Neural cell (in vitro differentiated cells): ENCODE measurements around the gene FHL3. TPM values are rescaled to one million over a fixed set of nuclear protein-coding genes. Genes with fewer than 3 reads are reported as not detected.

Experiments
- H2AFZ ChIP-seq: fragments of 200-600, 300-800 bp; sonication (generic), shearing (Covaris generic); 2 replicates; pipeline ENCODE4 v1.6.0; 2014; ENCODE audit warnings: low read depth, mild to moderate bottlenecking, antibody characterized with exemption, low read length, moderate library complexity
- H3F3A ChIP-seq: fragments of 200-600 bp; shearing (Covaris generic); 2 replicates; pipeline ENCODE4 v1.6.1; 2016; ENCODE audit warnings: mild to moderate bottlenecking, moderate library complexity, mixed read lengths, antibody characterized with exemption, low read length; ENCODE audit not compliant: insufficient read depth, poor library complexity, severe bottlenecking
- H3K27ac ChIP-seq: fragments of 200-600, 300-800 bp; sonication (generic), shearing (Covaris generic); 2 replicates; pipeline ENCODE4 v1.5.1; 2014; ENCODE audit warnings: mild to moderate bottlenecking, low read length, moderate library complexity
- H3K27me3 ChIP-seq: fragments of 300-800, 200-600 bp; sonication (generic), shearing (Covaris generic); 2 replicates; pipeline ENCODE4 v1.6.0; 2014; ENCODE audit warnings: mild to moderate bottlenecking, low read depth, low read length, moderate library complexity; ENCODE audit not compliant: insufficient read depth
- H3K36me3 ChIP-seq: fragments of 300-800, 200-600 bp; sonication (generic), shearing (Covaris generic); 2 replicates; pipeline ENCODE4 v1.5.1; 2014; ENCODE audit warnings: mild to moderate bottlenecking, antibody characterized with exemption, low read length, moderate library complexity; ENCODE audit not compliant: insufficient read depth
- H3K4me2 ChIP-seq: fragments of 300-800, 200-600 bp; sonication (generic), shearing (Covaris generic); 2 replicates; pipeline ENCODE4 v1.6.0; 2014; ENCODE audit warnings: mild to moderate bottlenecking, low read length
- H3K4me3 ChIP-seq: fragments of 300-800, 200-600 bp; sonication (generic), shearing (Covaris generic); 2 replicates; pipeline ENCODE4 v1.5.1; 2014; ENCODE audit warnings: mild to moderate bottlenecking, low read length, moderate library complexity
- H3K79me2 ChIP-seq: fragments of 200-600 bp; shearing (Covaris generic); replicated peaks from 2 replicates; pipeline ENCODE4 v1.6.0; 2014; ENCODE audit warnings: mild to moderate bottlenecking, low read length, moderate library complexity; ENCODE audit not compliant: insufficient read depth
- H3K9ac ChIP-seq: fragments of 300-800, 200-600 bp; sonication (generic), shearing (Covaris generic); 2 replicates; pipeline ENCODE4 v1.6.1; 2016; ENCODE audit warnings: mild to moderate bottlenecking, low read length, mixed read lengths
- H3K9me2 ChIP-seq: fragments of 200-600 bp; shearing (Covaris generic); 2 replicates; pipeline ENCODE4 v1.6.1; 2016; ENCODE audit warnings: mild to moderate bottlenecking, low read length, mixed read lengths; ENCODE audit not compliant: insufficient read depth
- H3K9me3 ChIP-seq: fragments of 200-600, 300-800 bp; sonication (generic), shearing (Covaris generic); 2 replicates; pipeline ENCODE4 v1.6.1; 2016; ENCODE audit warnings: mild to moderate bottlenecking, mixed run types, low read length, moderate library complexity, mixed read lengths
- H4K20me1 ChIP-seq: fragments of 200-600 bp; shearing (Covaris generic); 2 replicates; pipeline ENCODE4 v1.6.1; 2016; ENCODE audit warnings: mild to moderate bottlenecking, mixed run types; ENCODE audit not compliant: insufficient read depth
- EP300 ChIP-seq: fragments of 450-650 bp; conservative IDR thresholded peaks from 2 replicates; pipeline ENCODE4 v1.6.1; 2014; ENCODE audit warnings: antibody characterized with exemption, mild to moderate bottlenecking, moderate library complexity; ENCODE audit not compliant: poor library complexity, severe bottlenecking
- EZH2 ChIP-seq: fragments of 200-600, 300-800 bp; shearing (Covaris generic), sonication (generic); IDR thresholded peaks from 2 replicates; pipeline ENCODE4 v1.6.1; 2014; ENCODE audit warnings: antibody characterized with exemption, low read length, borderline replicate concordance, mild to moderate bottlenecking; ENCODE audit not compliant: insufficient read depth, poor library complexity, severe bottlenecking
- MXI1 ChIP-seq: fragments of 450-650 bp; conservative IDR thresholded peaks from 2 replicates; pipeline ENCODE4 v1.6.1; 2014; ENCODE audit warnings: antibody characterized with exemption, mild to moderate bottlenecking; ENCODE audit not compliant: poor library complexity, severe bottlenecking
- POLR2AphosphoS5 ChIP-seq: IDR thresholded peaks from 2 replicates; pipeline ENCODE4 v1.6.1; 2012
- RAD21 ChIP-seq: fragments of 450-650 bp; conservative IDR thresholded peaks from 2 replicates; pipeline ENCODE4 v1.6.1; 2014; ENCODE audit warnings: antibody characterized with exemption, mild to moderate bottlenecking, moderate library complexity
- REST ChIP-seq: IDR thresholded peaks from 2 replicates; pipeline ENCODE4 v1.6.1; 2012; ENCODE audit warnings: borderline replicate concordance
- SMC3 ChIP-seq: fragments of 450-650 bp; conservative IDR thresholded peaks from 2 replicates; pipeline ENCODE4 v1.6.1; 2014; ENCODE audit warnings: antibody characterized with exemption, mild to moderate bottlenecking, moderate library complexity; ENCODE audit not compliant: poor library complexity
- TAF1 ChIP-seq: IDR thresholded peaks from 2 replicates; pipeline ENCODE4 v1.6.1; 2012; ENCODE audit warnings: low read depth
- polyA plus RNA-seq: library from polyadenylated mRNA; depleted of rRNA; stranded (reverse); fragments of >200 nt; gene quantifications from 2 replicates; pipeline ENCODE4 v1.2.3, GENCODE V29; 2014
- TF ChIP-seq, protein P1 (sequence below): fragments of 450-650 bp; IDR thresholded peaks from 2 replicates; pipeline ENCODE4 v1.5.1; 2014; ENCODE audit warnings: antibody characterized with exemption, mild to moderate bottlenecking, moderate library complexity; ENCODE audit not compliant: poor library complexity, severe bottlenecking

Gene FHL3
- polyA plus RNA-seq, 1 donor from 2014 or later, result 3.5 TPM

DNA sequence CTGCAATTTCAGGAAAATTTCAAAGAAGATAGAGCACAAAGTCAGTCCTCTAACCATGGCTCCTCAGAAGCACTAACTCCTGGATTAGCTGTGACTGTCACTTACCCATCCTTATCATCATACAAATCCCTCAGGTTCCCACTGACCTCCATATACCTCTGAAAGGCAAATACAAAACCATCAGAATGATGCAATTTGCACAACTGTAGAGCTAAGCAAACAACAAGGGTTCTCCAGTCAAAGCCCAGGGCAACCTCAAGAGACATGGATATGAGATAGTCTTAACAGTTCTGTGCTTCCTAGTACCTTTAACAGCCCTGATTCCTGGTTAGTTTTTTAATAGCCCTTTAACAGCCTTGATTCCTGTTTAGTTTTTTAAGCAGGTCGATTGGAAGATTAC lies 17.6 kb downstream of the FHL3 start:
- H3F3A ChIP-seq, result no peaks in the 10 kb centered on the region
- peaks cover 17% of the 10 kb centered on the region for H3K36me3 ChIP-seq
- no peak overlapping the region for H2AFZ ChIP-seq
- no peak overlapping the region for H3K4me3 ChIP-seq
- H3K9me3 ChIP-seq, result no peaks in the 10 kb centered on the region
- TF ChIP-seq MXI1, result no peak
- no peak for TF ChIP-seq EP300
- TF ChIP-seq RAD21, result no peak
- no peak for TF ChIP-seq SMC3
- H4K20me1 ChIP-seq, result no peaks in the 10 kb centered on the region
- H3K9me2 ChIP-seq, result no peaks in the 10 kb centered on the region
- H3K79me2 ChIP-seq, result peaks cover 17% of the 10 kb centered on the region
- no peak overlapping the region for H3K4me2 ChIP-seq
- no peak overlapping the region for H3K9ac ChIP-seq
- no peak overlapping the region for H3K27ac ChIP-seq
- no peaks in the 10 kb centered on the region for H3K27me3 ChIP-seq

DNA sequence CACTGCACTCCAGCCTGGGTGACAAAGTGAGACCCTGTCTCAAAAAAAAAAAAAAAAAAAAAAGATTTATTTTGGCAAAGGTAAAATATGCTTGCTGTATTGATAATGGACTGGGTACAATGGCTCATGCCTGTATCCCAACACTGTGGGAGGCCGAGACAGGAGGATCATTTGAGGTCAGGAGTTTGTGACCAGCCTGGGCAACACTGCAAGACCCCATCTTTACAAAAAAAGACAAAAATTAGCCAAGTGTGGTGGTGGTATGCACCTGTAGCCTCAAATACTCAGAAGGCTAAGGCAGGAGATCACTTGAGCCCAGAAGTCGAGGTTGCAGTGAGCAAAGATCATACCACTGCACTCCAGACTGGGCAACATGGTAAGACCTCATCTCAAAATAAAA lies 21.8 kb downstream of the FHL3 start:
- no peak overlapping the region for H3K27ac ChIP-seq
- H3F3A ChIP-seq, result no peaks in the 10 kb centered on the region
- no peak overlapping the region for H3K4me2 ChIP-seq
- peaks cover 25% of the 10 kb centered on the region for H3K36me3 ChIP-seq
- H3K9me3 ChIP-seq, result no peaks in the 10 kb centered on the region
- H3K27me3 ChIP-seq, result no peaks in the 10 kb centered on the region
- no peak overlapping the region for H3K9ac ChIP-seq
- H4K20me1 ChIP-seq, result no peaks in the 10 kb centered on the region
- no peak overlapping the region for H3K4me3 ChIP-seq
- no peak overlapping the region for H2AFZ ChIP-seq
- TF ChIP-seq SMC3, result no peak
- no peak for TF ChIP-seq POLR2AphosphoS5
- TF ChIP-seq RAD21, result no peak
- no peak for TF ChIP-seq REST
- no peak for TF ChIP-seq MXI1
- TF ChIP-seq, protein P1, sequence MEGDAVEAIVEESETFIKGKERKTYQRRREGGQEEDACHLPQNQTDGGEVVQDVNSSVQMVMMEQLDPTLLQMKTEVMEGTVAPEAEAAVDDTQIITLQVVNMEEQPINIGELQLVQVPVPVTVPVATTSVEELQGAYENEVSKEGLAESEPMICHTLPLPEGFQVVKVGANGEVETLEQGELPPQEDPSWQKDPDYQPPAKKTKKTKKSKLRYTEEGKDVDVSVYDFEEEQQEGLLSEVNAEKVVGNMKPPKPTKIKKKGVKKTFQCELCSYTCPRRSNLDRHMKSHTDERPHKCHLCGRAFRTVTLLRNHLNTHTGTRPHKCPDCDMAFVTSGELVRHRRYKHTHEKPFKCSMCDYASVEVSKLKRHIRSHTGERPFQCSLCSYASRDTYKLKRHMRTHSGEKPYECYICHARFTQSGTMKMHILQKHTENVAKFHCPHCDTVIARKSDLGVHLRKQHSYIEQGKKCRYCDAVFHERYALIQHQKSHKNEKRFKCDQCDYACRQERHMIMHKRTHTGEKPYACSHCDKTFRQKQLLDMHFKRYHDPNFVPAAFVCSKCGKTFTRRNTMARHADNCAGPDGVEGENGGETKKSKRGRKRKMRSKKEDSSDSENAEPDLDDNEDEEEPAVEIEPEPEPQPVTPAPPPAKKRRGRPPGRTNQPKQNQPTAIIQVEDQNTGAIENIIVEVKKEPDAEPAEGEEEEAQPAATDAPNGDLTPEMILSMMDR, result no peak
- TF ChIP-seq EP300, result no peak
- no peak for TF ChIP-seq TAF1
- no peak for TF ChIP-seq EZH2
- H3K79me2 ChIP-seq, result peaks cover 13% of the 10 kb centered on the region
- H3K9me2 ChIP-seq, result no peaks in the 10 kb centered on the region

- Histone ChIP-seq H3K79me2 (no peaks in the 10 kb centered on the region), H3K9me3 (no peaks in the 10 kb centered on the region), H4K20me1 (no peaks in the 10 kb centered on the region), H3K9ac (no peak overlapping the region), H3K4me3 (no peak overlapping the region), H3K27me3 (no peaks in the 10 kb centered on the region), H3K27ac (no peak overlapping the region), H3K4me2 (no peak overlapping the region), H3F3A (no peaks in the 10 kb centered on the region), H3K9me2 (no peaks in the 10 kb centered on the region), H3K36me3 (peaks cover 21% of the 10 kb centered on the region), H2AFZ (no peak overlapping the region)
- TF ChIP-seq TAF1 (no peak), EP300 (no peak), REST (no peak), MXI1 (no peak), POLR2AphosphoS5 (no peak), SMC3 (no peak), EZH2 (no peak), RAD21 (no peak)
- TF ChIP-seq, protein P1, result no peak
These were observed 26.8 kb downstream of the FHL3 start for GRCh38 chr1:37978541-37978940.
